Smooth muscle cell (in vitro differentiated cells): ENCODE results near the gene RIPK4. TPM values are rescaled to one million over a fixed set of nuclear protein-coding genes. Genes with fewer than 3 reads are reported as not detected.

Experiments
- DNase-seq: peaks from one replicate; lab custom pipeline; 2025; ENCODE audit not compliant: unreplicated experiment; lab: John Stamatoyannopoulos, UW
- H2AFZ ChIP-seq: fragments of 200-600 bp; sonication (generic); 2 replicates; pipeline ENCODE4 v1.6.0; 2016; ENCODE audit warnings: antibody characterized with exemption, low read depth, mild to moderate bottlenecking
- H3F3A ChIP-seq: fragments of 200-600 bp; sonication (generic); 2 replicates; pipeline ENCODE4 v1.6.0; 2017; ENCODE audit warnings: antibody characterized with exemption, low read depth
- H3K27ac ChIP-seq: fragments of 200-600 bp; sonication (generic); 2 replicates; pipeline ENCODE4 v1.5.1; 2016; ENCODE audit warnings: low read depth, mild to moderate bottlenecking
- H3K27me3 ChIP-seq: fragments of 200-600 bp; sonication (generic); 2 replicates; pipeline ENCODE4 v1.6.1; 2016; ENCODE audit warnings: low read depth, mild to moderate bottlenecking
- H3K36me3 ChIP-seq: fragments of 200-600 bp; sonication (generic); 2 replicates; pipeline ENCODE4 v1.5.1; 2016; ENCODE audit warnings: low read depth
- H3K4me1 ChIP-seq: fragments of 200-600 bp; sonication (generic); 2 replicates; pipeline ENCODE4 v1.5.1; 2016; ENCODE audit warnings: low read depth
- H3K4me2 ChIP-seq: fragments of 200-600 bp; sonication (generic); 2 replicates; pipeline ENCODE4 v1.6.0; 2016; ENCODE audit warnings: mild to moderate bottlenecking
- H3K4me3 ChIP-seq: fragments of 200-600 bp; sonication (generic); 2 replicates; pipeline ENCODE4 v1.5.1; 2016; ENCODE audit warnings: mild to moderate bottlenecking
- H3K79me2 ChIP-seq: fragments of 200-600 bp; sonication (generic); 2 replicates; pipeline ENCODE4 v1.6.0; 2016; ENCODE audit warnings: low read depth, mild to moderate bottlenecking
- H3K9ac ChIP-seq: fragments of 200-600 bp; sonication (generic); 2 replicates; pipeline ENCODE4 v1.6.0; 2016; ENCODE audit warnings: low read depth
- H3K9me3 ChIP-seq: fragments of 200-600 bp; sonication (generic); replicated peaks from 2 replicates; pipeline ENCODE4 v1.5.1; 2016; ENCODE audit warnings: low read depth
- H4K20me1 ChIP-seq: fragments of 200-600 bp; sonication (generic); 2 replicates; pipeline ENCODE4 v1.6.0; 2016; ENCODE audit warnings: low read depth
- CTCF ChIP-seq: fragments of 200-600 bp; sonication (generic); IDR thresholded peaks from 2 replicates; pipeline ENCODE4 v1.5.1; 2017; ENCODE audit warnings: borderline replicate concordance, mild to moderate bottlenecking, antibody characterized with exemption; ENCODE audit not compliant: insufficient read depth, poor library complexity, severe bottlenecking
- WGBS: methylation state at CpG from one replicate; pipeline ENCODE4 v1.1.7; 2016; ENCODE audit warnings: low lambda C conversion rate; 5-methylcytosine and 5-hydroxymethylcytosine counted together
- polyA plus RNA-seq: library from polyadenylated mRNA; unstranded; fragments of >200 nt; fragmentation: Nextera tagmentation; extraction: Ambion mirVana; gene quantifications from 2 replicates; pipeline ENCODE4 v1.2.1, GENCODE V29; 2016
- total RNA-seq: library from RNA; depleted of rRNA; stranded (reverse); fragments of >200 nt; gene quantifications from 2 replicates; pipeline ENCODE4 v1.2.3, GENCODE V29; 2014

RIPK4 gene
- total and polyA plus RNA-seq, 2 experiments from 2014 or later, result 1.1 to 3.7 TPM

DNA sequence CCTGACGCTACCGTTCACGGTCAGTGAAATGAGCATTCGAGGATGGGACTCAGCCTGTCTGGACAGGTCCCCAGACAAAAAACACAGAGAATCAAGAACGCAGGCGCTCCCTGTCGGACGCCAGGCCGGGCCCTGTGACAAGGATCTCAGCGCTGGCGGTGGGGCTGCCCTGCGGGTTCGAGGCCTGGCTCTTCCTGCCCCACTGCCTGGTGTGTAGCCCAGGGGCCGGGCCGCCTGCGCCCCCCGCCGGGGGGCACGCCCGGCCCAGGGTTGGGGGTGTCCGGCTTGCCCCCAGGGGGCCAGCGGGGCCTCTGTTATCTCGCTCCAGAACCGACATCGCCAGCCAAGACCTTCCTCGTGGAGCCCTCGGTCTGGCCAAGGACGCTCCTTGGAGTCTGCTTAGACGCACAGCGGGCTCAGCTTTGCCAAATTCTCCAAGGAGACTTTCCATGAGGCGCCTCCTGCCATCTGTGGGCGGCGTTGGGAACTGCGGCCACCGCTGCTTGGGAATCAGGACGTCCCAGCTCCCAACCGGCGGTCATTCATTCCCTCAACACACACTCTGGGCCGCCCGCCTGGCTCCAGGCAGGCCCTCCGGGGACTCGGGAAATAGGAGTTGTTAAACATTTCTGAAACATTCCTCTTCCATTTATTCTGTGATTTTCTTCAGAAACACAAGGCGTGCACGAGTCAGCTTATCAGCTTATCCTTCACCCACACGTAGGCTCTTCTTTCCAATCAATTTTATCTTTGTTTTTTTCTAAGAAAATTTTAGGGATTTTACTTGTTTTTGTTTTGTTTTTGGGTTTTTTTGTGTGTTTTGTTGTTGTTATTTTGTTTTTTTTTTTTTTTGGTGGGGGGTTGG, 11.3 kb upstream of the RIPK4 start:
- 17% methylated on average over 45 of the region's 45 CpGs for WGBS
- H3K27ac ChIP-seq, result no peak overlapping the region

GRCh38 chr21:41776778-41777177, 9.9 kb upstream of the RIPK4 start:
- H3K27me3 ChIP-seq, result peaks cover 50% of the 10 kb centered on the region
- DNase-seq, result no peak
- no peak overlapping the region for H3K4me2 ChIP-seq
- H3K4me1 ChIP-seq, result peaks cover 17% of the 10 kb centered on the region
- H3K9me3 ChIP-seq, result no peaks in the 10 kb centered on the region
- 87% methylated on average over 4 of the region's 4 CpGs for WGBS
- no peak overlapping the region for H3K4me3 ChIP-seq
- H3K9ac ChIP-seq, result no peak overlapping the region
- no peak overlapping the region for H2AFZ ChIP-seq
- H3K27ac ChIP-seq, result no peak overlapping the region
- no peaks in the 10 kb centered on the region for H3K79me2 ChIP-seq
- H3F3A ChIP-seq, result no peaks in the 10 kb centered on the region
- H4K20me1 ChIP-seq, result no peaks in the 10 kb centered on the region
- H3K36me3 ChIP-seq, result no peaks in the 10 kb centered on the region
- TF ChIP-seq CTCF, result no peak

More for the DNA sequence above, 11.3 kb upstream of the RIPK4 start:
- peak; percentile 90 for TF ChIP-seq CTCF
- DNase-seq, result peak; percentile 51
- no peaks in the 10 kb centered on the region for H3F3A ChIP-seq
- peaks cover 13% of the 10 kb centered on the region for H3K4me1 ChIP-seq
- H3K36me3 ChIP-seq, result no peaks in the 10 kb centered on the region
- H4K20me1 ChIP-seq, result no peaks in the 10 kb centered on the region
- H3K79me2 ChIP-seq, result no peaks in the 10 kb centered on the region
- H2AFZ ChIP-seq, result peak overlapping the region; percentile 64
- peak overlapping the region; percentile 84 for H3K4me2 ChIP-seq
- H3K4me3 ChIP-seq, result no peak overlapping the region
- peaks cover 40% of the 10 kb centered on the region for H3K27me3 ChIP-seq
- no peak overlapping the region for H3K9ac ChIP-seq
- H3K9me3 ChIP-seq, result no peaks in the 10 kb centered on the region

GRCh38 chr21:41775149-41775472, 8.3 kb upstream of the RIPK4 start:
- peaks cover 51% of the 10 kb centered on the region for H3K27me3 ChIP-seq
- no peak overlapping the region for H2AFZ ChIP-seq
- no peak overlapping the region for H3K4me2 ChIP-seq
- H3K36me3 ChIP-seq, result no peaks in the 10 kb centered on the region
- no peak overlapping the region for H3K27ac ChIP-seq
- H3K9me3 ChIP-seq, result no peaks in the 10 kb centered on the region
- H3K4me1 ChIP-seq, result peaks cover 21% of the 10 kb centered on the region
- WGBS, result 52% methylated on average over 3 of the region's 3 CpGs
- no peak overlapping the region for H3K9ac ChIP-seq
- no peaks in the 10 kb centered on the region for H4K20me1 ChIP-seq
- TF ChIP-seq CTCF, result no peak
- H3K79me2 ChIP-seq, result no peaks in the 10 kb centered on the region
- no peak overlapping the region for H3K4me3 ChIP-seq
- H3F3A ChIP-seq, result no peaks in the 10 kb centered on the region
- DNase-seq, result no peak
